Parathyroid adenoma (tissue), 2 donors: ENCODE measurements around the gene SLC5A1.

ENCODE experiments used
- H2AFZ ChIP-seq: fragments of 300-600 bp; sonication (generic); one replicate; pipeline ENCODE4 v1.7.0; 2017; ENCODE audit warnings: antibody characterized with exemption, mild to moderate bottlenecking
- H3K27ac ChIP-seq: fragments of 300-600 bp; sonication (generic); one replicate; pipeline ENCODE4 v1.7.0; 2017
- H3K27me3 ChIP-seq: fragments of 300-600 bp; sonication (generic); one replicate; pipeline ENCODE4 v1.7.0; 2017; ENCODE audit warnings: low read length; ENCODE audit not compliant: control insufficient read depth, insufficient read depth
- H3K36me3 ChIP-seq: fragments of 300-600 bp; sonication (generic); one replicate; pipeline ENCODE4 v1.7.0; 2017; ENCODE audit warnings: low read length; ENCODE audit not compliant: control insufficient read depth, insufficient read depth
- H3K4me1 ChIP-seq: fragments of 300-600 bp; sonication (generic); one replicate; pipeline ENCODE4 v1.7.0; 2017; ENCODE audit warnings: control low read depth
- H3K4me2 ChIP-seq: fragments of 300-600 bp; sonication (generic); one replicate; pipeline ENCODE4 v1.7.0; 2017; ENCODE audit warnings: low read length
- H3K4me3 ChIP-seq: fragments of 300-600 bp; sonication (generic); one replicate; pipeline ENCODE4 v1.7.0; 2017; ENCODE audit warnings: low read depth, low read length
- H3K79me2 ChIP-seq: fragments of 300-600 bp; sonication (generic); one replicate; pipeline ENCODE4 v1.7.0; 2017; ENCODE audit warnings: control low read depth
- H3K9ac ChIP-seq: fragments of 300-600 bp; sonication (generic); one replicate; pipeline ENCODE4 v1.7.0; 2017; ENCODE audit warnings: mild to moderate bottlenecking
- H3K9me3 ChIP-seq: fragments of 300-600 bp; sonication (generic); one replicate; pipeline ENCODE4 v1.7.0; 2017; ENCODE audit warnings: low read length; ENCODE audit not compliant: control insufficient read depth
- TF ChIP-seq, protein P1 (sequence below): fragments of 300-600 bp; sonication (generic); IDR thresholded peaks from one replicate; pipeline ENCODE4 v1.7.0; 2017; ENCODE audit warnings: antibody characterized with exemption, mild to moderate bottlenecking
- donor health status: primary hyperparathyroidism.

SLC5A1 gene

DNA sequence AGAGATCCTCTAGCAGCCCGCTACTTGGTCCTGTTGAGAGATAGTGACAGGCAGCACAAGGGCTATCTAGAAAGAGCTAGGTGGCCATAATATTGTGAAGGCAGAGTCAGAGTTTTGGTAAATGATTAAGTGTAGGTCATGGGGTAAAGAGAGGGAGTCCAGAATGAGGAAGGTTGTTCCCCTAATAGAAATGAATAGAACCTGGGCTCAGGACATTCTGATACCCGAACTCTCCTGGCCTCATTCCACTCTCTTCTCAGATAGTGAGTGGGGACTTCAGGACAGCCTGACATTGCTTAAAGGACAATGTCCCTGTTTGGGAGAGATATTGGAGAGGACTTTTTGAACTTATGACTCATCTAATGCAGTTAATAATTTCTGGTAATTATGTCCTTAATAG is 20.6 kb downstream of the SLC5A1 start:
- TF ChIP-seq, protein P1, sequence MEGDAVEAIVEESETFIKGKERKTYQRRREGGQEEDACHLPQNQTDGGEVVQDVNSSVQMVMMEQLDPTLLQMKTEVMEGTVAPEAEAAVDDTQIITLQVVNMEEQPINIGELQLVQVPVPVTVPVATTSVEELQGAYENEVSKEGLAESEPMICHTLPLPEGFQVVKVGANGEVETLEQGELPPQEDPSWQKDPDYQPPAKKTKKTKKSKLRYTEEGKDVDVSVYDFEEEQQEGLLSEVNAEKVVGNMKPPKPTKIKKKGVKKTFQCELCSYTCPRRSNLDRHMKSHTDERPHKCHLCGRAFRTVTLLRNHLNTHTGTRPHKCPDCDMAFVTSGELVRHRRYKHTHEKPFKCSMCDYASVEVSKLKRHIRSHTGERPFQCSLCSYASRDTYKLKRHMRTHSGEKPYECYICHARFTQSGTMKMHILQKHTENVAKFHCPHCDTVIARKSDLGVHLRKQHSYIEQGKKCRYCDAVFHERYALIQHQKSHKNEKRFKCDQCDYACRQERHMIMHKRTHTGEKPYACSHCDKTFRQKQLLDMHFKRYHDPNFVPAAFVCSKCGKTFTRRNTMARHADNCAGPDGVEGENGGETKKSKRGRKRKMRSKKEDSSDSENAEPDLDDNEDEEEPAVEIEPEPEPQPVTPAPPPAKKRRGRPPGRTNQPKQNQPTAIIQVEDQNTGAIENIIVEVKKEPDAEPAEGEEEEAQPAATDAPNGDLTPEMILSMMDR, result no peak
- Histone ChIP-seq H3K9me3 (no peaks in the 10 kb centered on the region), H3K79me2 (no peaks in the 10 kb centered on the region), H3K27me3 (no peaks in the 10 kb centered on the region), H3K36me3 (no peaks in the 10 kb centered on the region), H3K9ac (no peak overlapping the region), H3K4me1 (peaks cover 5% of the 10 kb centered on the region), H3K4me2 (no peak overlapping the region), H3K4me3 (no peak overlapping the region), H3K27ac (no peak overlapping the region), H2AFZ (no peak overlapping the region)

GRCh38 chr22:32066820-32067219 is 23.8 kb downstream of the SLC5A1 start:
- Histone ChIP-seq H2AFZ (no peak overlapping the region), H3K27ac (no peak overlapping the region), H3K36me3 (no peaks in the 10 kb centered on the region), H3K4me2 (no peak overlapping the region), H3K27me3 (no peaks in the 10 kb centered on the region), H3K9me3 (no peaks in the 10 kb centered on the region), H3K4me1 (no peaks in the 10 kb centered on the region), H3K4me3 (no peak overlapping the region), H3K79me2 (no peaks in the 10 kb centered on the region), H3K9ac (no peak overlapping the region)
- TF ChIP-seq, protein P1, result no peak

DNA sequence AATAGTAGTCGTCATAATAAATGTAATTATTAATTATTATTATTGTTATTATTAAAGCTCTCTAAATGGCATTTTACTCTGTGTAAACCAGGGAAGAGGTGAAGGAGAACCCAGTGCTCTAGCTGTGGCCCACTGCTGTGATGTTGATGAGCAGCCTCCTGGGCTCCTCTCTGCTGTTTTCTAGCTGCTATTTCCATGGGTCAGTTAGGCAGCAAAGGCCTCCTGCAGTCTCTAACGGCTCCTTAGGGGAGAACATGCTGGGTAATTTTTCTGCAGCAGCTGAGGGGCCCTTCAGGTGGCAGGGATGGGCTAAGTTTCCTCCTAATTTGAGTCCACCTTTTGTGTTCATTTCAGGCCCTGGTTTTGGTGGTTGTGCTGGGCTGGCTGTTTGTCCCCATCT is 24.6 kb downstream of the SLC5A1 start:
- Histone ChIP-seq H3K4me1 (no peaks in the 10 kb centered on the region), H3K27ac (no peak overlapping the region)

DNA sequence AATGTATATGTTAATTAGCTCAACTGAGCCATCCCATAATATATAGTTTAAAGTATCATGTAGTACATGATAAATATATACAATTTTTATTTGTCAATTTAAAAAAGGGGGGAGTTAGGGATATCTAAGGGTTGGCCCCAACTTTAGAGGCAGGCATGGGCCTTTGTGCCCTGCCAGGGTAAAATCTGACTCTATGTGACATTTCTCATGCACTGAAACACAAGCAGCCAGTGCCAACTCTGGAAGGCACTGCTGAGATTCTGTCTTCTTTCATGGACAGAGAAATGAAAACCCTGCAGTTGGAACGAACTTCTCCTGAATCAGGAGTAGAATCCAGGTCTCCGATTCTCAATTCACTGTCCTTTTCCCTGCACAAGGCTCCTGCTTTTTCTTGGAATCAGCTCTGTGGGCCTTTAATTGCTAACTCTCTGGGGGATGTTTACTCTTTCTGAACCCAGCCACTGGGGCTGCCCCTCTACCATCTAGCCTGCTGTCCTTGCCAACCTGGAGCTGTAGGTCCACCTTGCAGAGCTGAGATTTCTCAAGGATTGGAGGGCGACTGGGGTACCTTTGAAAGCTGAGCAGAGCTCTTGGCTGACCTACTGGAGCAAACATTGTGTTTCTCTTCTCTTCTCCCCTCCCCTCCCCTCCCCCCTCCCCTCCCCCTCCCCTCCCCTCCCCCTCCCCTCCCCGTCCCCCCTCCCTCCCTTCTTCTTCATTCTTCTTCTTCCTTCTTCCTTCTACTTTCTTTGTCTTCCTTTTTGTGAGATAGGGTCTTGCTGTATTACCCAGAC is 26.7 kb downstream of the SLC5A1 start:
- Histone ChIP-seq H3K79me2 (no peaks in the 10 kb centered on the region), H3K9me3 (no peaks in the 10 kb centered on the region), H3K4me1 (no peaks in the 10 kb centered on the region), H3K36me3 (no peaks in the 10 kb centered on the region), H3K27me3 (no peaks in the 10 kb centered on the region), H2AFZ (no peak overlapping the region), H3K9ac (no peak overlapping the region), H3K27ac (no peak overlapping the region), H3K4me3 (no peak overlapping the region), H3K4me2 (no peak overlapping the region)
- TF ChIP-seq, protein P1, result no peak

More for the DNA sequence above, 24.6 kb downstream of the SLC5A1 start:
- Histone ChIP-seq H3K79me2 (no peaks in the 10 kb centered on the region), H3K36me3 (no peaks in the 10 kb centered on the region), H3K9ac (no peak overlapping the region), H3K4me3 (no peak overlapping the region), H3K4me2 (no peak overlapping the region), H3K9me3 (no peaks in the 10 kb centered on the region), H2AFZ (no peak overlapping the region), H3K27me3 (no peaks in the 10 kb centered on the region)
- TF ChIP-seq, protein P1, result no peak

DNA sequence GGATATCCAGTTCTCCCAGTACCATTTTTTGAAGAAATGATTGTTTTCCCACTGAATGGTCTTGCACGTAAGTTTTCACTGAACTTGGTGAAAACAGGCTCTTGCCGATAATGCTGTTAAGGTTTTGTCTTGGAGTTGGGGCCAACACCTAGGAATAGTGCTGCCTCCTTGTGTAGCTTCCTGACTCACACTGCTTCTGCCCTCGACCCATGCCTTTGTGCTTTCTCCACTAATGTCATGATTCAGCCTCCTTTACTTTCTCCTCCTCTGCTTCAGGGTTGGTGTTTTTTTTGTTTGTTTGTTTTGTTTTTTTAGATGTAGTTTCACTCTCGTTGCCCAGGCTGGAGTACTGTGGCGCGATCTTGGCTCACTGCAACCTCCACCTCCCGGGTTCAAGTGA is 30.2 kb downstream of the SLC5A1 start:
- TF ChIP-seq, protein P1, result no peak
- Histone ChIP-seq H3K4me2 (no peak overlapping the region), H3K9me3 (no peaks in the 10 kb centered on the region), H3K79me2 (no peaks in the 10 kb centered on the region), H3K4me1 (no peaks in the 10 kb centered on the region), H3K9ac (no peak overlapping the region), H3K27ac (no peak overlapping the region), H3K27me3 (no peaks in the 10 kb centered on the region), H3K4me3 (no peak overlapping the region), H3K36me3 (no peaks in the 10 kb centered on the region), H2AFZ (no peak overlapping the region)
